H1 (cell line): Measurements from ENCODE around the gene TMEM45A. TPM values are rescaled to one million over a fixed set of nuclear protein-coding genes. Genes with fewer than 3 reads are reported as not detected.

Experiments used
- CTCF ChIA-PET: fragments of 300-600 bp; sonication (Branson Sonifier 250); formaldehyde crosslinking; loops from one replicate; lab custom pipeline; 2021; ENCODE audit not compliant: partially characterized antibody; lab: Charles Lee
- POLR2A ChIA-PET: fragments of 300-600 bp; sonication (Branson Sonifier 250); formaldehyde crosslinking; loops from one replicate; lab custom pipeline; 2021; ENCODE audit warnings: inconsistent platforms; ENCODE audit not compliant: partially characterized antibody; lab: Charles Lee
- DNase-seq, 2 experiments: peaks; one replicate each; pipeline versions ENCODE4 v3.0.0 to v3.0.0-alpha.2; 2010 to 2022; ENCODE audit warnings: low spot score in 2 of 2, low read depth in 1 of 2, mixed read lengths in 1 of 2
- FAIRE-seq: peaks from 2 replicates; lab custom pipeline; 2011; peaks lifted over from hg19 to GRCh38; lab: Jason Lieb, UNC
- H2AFZ ChIP-seq: 2 replicates; pipeline ENCODE4 v1.8.1; 2012; ENCODE audit warnings: low read length, inconsistent platforms
- H2AK5ac ChIP-seq: 2 replicates; pipeline ENCODE4 v1.6.1; 2013; ENCODE audit warnings: low read depth, low read length
- H2BK120ac ChIP-seq: replicated peaks from 2 replicates; pipeline ENCODE3; 2013; ENCODE audit warnings: low read depth, low read length, inconsistent platforms
- H2BK12ac ChIP-seq: 2 replicates; pipeline ENCODE4 v1.6.1; 2013; ENCODE audit warnings: low read depth, low read length
- H2BK15ac ChIP-seq: 2 replicates; pipeline ENCODE4 v1.6.1; 2013; ENCODE audit warnings: low read length
- H2BK20ac ChIP-seq: 2 replicates; pipeline ENCODE4 v1.6.1; 2013; ENCODE audit warnings: low read length
- H2BK5ac ChIP-seq: 2 replicates; pipeline ENCODE4 v1.6.1; 2013; ENCODE audit warnings: low read depth, low read length
- H3K14ac ChIP-seq: 2 replicates; pipeline ENCODE4 v1.6.1; 2013; ENCODE audit warnings: inconsistent platforms; ENCODE audit not compliant: insufficient read length
- H3K18ac ChIP-seq: 2 replicates; pipeline ENCODE4 v1.6.1; 2013; ENCODE audit warnings: low read length; ENCODE audit errors: extremely low read depth
- H3K23ac ChIP-seq: 2 replicates; pipeline ENCODE4 v1.6.1; 2013; ENCODE audit warnings: inconsistent platforms; ENCODE audit not compliant: insufficient read length
- H3K23me2 ChIP-seq: 2 replicates; pipeline ENCODE4 v1.6.1; 2013; ENCODE audit warnings: low read depth, low read length
- H3K27ac ChIP-seq: 2 replicates; pipeline ENCODE4 v1.6.1; 2011; ENCODE audit warnings: low read depth, low read length, inconsistent platforms
- H3K27me3 ChIP-seq, 4 experiments: replicated peaks in 1 of 4; 1 replicate in 1 of 4; 2 replicates in 3 of 4; pipeline versions ENCODE4 v1.6.1 to v1.8.1; 2011 to 2013; ENCODE audit warnings: low read length in 3 of 4, mild to moderate bottlenecking in 3 of 4, inconsistent platforms in 2 of 4, mixed read lengths in 2 of 4, moderate library complexity in 1 of 4; ENCODE audit not compliant: control insufficient read depth in 3 of 4, insufficient read depth in 3 of 4; ENCODE audit errors: extremely low read depth in 1 of 4
- H3K36me3 ChIP-seq, 4 experiments: 2 replicates each; pipeline versions ENCODE4 v1.6.1 to v1.8.1; 2011 to 2013; ENCODE audit warnings: mild to moderate bottlenecking in 4 of 4, low read length in 3 of 4, moderate library complexity in 2 of 4, control low read depth in 1 of 4, inconsistent platforms in 1 of 4; ENCODE audit not compliant: insufficient read depth in 4 of 4, control insufficient read depth in 2 of 4
- H3K4ac ChIP-seq: replicated peaks from 2 replicates; pipeline ENCODE3; 2013; ENCODE audit warnings: low read length, low read depth, mixed read lengths, inconsistent platforms; ENCODE audit not compliant: insufficient read length
- H3K4me1 ChIP-seq, 4 experiments: replicated peaks in 1 of 4; 1 replicate in 1 of 4; 2 replicates in 3 of 4; pipeline versions ENCODE4 v1.6.1 to v1.8.1; 2011 to 2013; ENCODE audit warnings: low read length in 3 of 4, inconsistent platforms in 2 of 4, mixed read lengths in 1 of 4; ENCODE audit not compliant: insufficient read depth in 4 of 4, control insufficient read depth in 3 of 4
- H3K4me2 ChIP-seq, 2 experiments: 2 replicates each; pipeline versions ENCODE4 v1.6.1 to v1.8.1; 2011 to 2013; ENCODE audit warnings: low read depth in 2 of 2, low read length in 2 of 2, control low read depth in 1 of 2, inconsistent platforms in 1 of 2, mild to moderate bottlenecking in 1 of 2; ENCODE audit not compliant: insufficient read depth in 1 of 2
- H3K4me3 ChIP-seq, 4 experiments: fragments of 200-600, 300-600 bp in 1 of 4; sonication (generic), shearing (Covaris generic), sonication (Bioruptor Twin) in 1 of 4; 2 replicates each; pipeline versions ENCODE4 v1.5.1 to v1.8.1; 2011 to 2016; ENCODE audit warnings: low read length in 4 of 4, low read depth in 3 of 4, control low read depth in 2 of 4, inconsistent platforms in 2 of 4, mild to moderate bottlenecking in 2 of 4, mixed read lengths in 1 of 4, moderate library complexity in 1 of 4; ENCODE audit not compliant: insufficient read depth in 2 of 4; ENCODE audit errors: extremely low read depth in 1 of 4
- H3K56ac ChIP-seq: replicated peaks from 2 replicates; pipeline ENCODE3; 2013; ENCODE audit warnings: low read depth, mild to moderate bottlenecking, mixed read lengths, low read length, inconsistent platforms; ENCODE audit not compliant: insufficient read length
- H3K79me1 ChIP-seq: 2 replicates; pipeline ENCODE4 v1.6.1; 2013; ENCODE audit warnings: low read depth, low read length, control low read depth
- H3K79me2 ChIP-seq, 2 experiments: 2 replicates each; pipeline versions ENCODE4 v1.6.1 to v1.8.1; 2012 to 2013; ENCODE audit warnings: low read length in 2 of 2, mild to moderate bottlenecking in 2 of 2, inconsistent platforms in 1 of 2; ENCODE audit not compliant: insufficient read depth in 2 of 2, control insufficient read depth in 1 of 2
- H3K9ac ChIP-seq, 4 experiments: replicated peaks in 1 of 4; 1 replicate in 1 of 4; 2 replicates in 3 of 4; pipeline versions ENCODE4 v1.6.1 to v1.8.1; 2011 to 2013; ENCODE audit warnings: low read depth in 3 of 4, low read length in 3 of 4, control low read depth in 2 of 4, mild to moderate bottlenecking in 2 of 4, moderate library complexity in 2 of 4, inconsistent platforms in 1 of 4; ENCODE audit errors: extremely low read depth in 1 of 4
- H3K9me3 ChIP-seq, 2 experiments: 2 replicates each; pipeline versions ENCODE4 v1.6.1 to v1.8.1; 2012 to 2013; ENCODE audit warnings: mild to moderate bottlenecking in 2 of 2, moderate library complexity in 2 of 2, control low read depth in 1 of 2, inconsistent platforms in 1 of 2, low read depth in 1 of 2, low read length in 1 of 2, mixed read lengths in 1 of 2; ENCODE audit not compliant: insufficient read depth in 2 of 2
- H4K20me1 ChIP-seq, 2 experiments: replicated peaks in 1 of 2; 2 replicates each; pipeline versions ENCODE3 to v1.8.1; 2011 to 2013; ENCODE audit warnings: inconsistent platforms in 2 of 2, low read length in 2 of 2, mild to moderate bottlenecking in 1 of 2; ENCODE audit not compliant: insufficient read depth in 2 of 2, control insufficient read depth in 1 of 2
- H4K5ac ChIP-seq: 2 replicates; pipeline ENCODE4 v1.6.1; 2013; ENCODE audit warnings: low read length, low read depth, mixed read lengths, inconsistent platforms; ENCODE audit not compliant: insufficient read length
- H4K8ac ChIP-seq: 2 replicates; pipeline ENCODE4 v1.8.0; 2013; ENCODE audit warnings: mild to moderate bottlenecking, moderate library complexity, low read length, inconsistent platforms; ENCODE audit not compliant: insufficient read depth; ENCODE audit errors: extremely low read depth
- H4K91ac ChIP-seq: replicated peaks from 2 replicates; pipeline ENCODE3; 2013; ENCODE audit warnings: low read length, mixed read lengths, inconsistent platforms; ENCODE audit not compliant: insufficient read length
- BACH1 ChIP-seq: IDR thresholded peaks from 2 replicates; pipeline ENCODE4 v1.6.1; 2012; ENCODE audit warnings: low read length, improper control_type of control experiment
- BCL11A ChIP-seq, 2 experiments: IDR thresholded peaks; one replicate each; pipeline ENCODE4 v1.6.1; 2011; ENCODE audit warnings: low read depth in 2 of 2, low read length in 2 of 2, mild to moderate bottlenecking in 2 of 2
- CTBP2 ChIP-seq: IDR thresholded peaks from 2 replicates; pipeline ENCODE4 v1.7.0; 2011; ENCODE audit warnings: borderline replicate concordance, mild to moderate bottlenecking, moderate library complexity, mixed read lengths, low read length; ENCODE audit not compliant: insufficient read depth, insufficient read length
- EP300 ChIP-seq, 2 experiments: IDR thresholded peaks; 1 replicate in 1 of 2; 2 replicates in 1 of 2; pipeline ENCODE4 v1.6.1; 2011 to 2012; ENCODE audit warnings: low read depth in 2 of 2, low read length in 2 of 2, mild to moderate bottlenecking in 2 of 2, borderline replicate concordance in 1 of 2, inconsistent platforms in 1 of 2, moderate library complexity in 1 of 2
- EZH2 ChIP-seq: fragments of 200-600 bp; sonication (generic); IDR thresholded peaks from 2 replicates; pipeline ENCODE4 v1.7.1; 2012; ENCODE audit warnings: low read depth, mild to moderate bottlenecking, moderate library complexity, low read length, inconsistent platforms; ENCODE audit not compliant: severe bottlenecking
- GTF2F1 ChIP-seq: IDR thresholded peaks from 2 replicates; pipeline ENCODE4 v1.6.1; 2012; ENCODE audit warnings: low read depth, low read length, improper control_type of control experiment, borderline replicate concordance
- KDM1A ChIP-seq: fragments of 200-600, 300-600 bp; sonication (generic); IDR thresholded peaks from 2 replicates; pipeline ENCODE4 v1.7.1; 2016; ENCODE audit warnings: mild to moderate bottlenecking, low read length, borderline replicate concordance
- KDM5A ChIP-seq: fragments of 200-600 bp; IDR thresholded peaks from 2 replicates; pipeline ENCODE4 v1.7.1; 2012; ENCODE audit warnings: mild to moderate bottlenecking, low read length, inconsistent platforms, mixed read lengths
- RAD21 ChIP-seq, 2 experiments: IDR thresholded peaks in 1 of 2; conservative IDR thresholded peaks in 1 of 2; 2 replicates each; pipeline ENCODE4 v1.6.1; 2011; ENCODE audit warnings: low read depth in 2 of 2, low read length in 2 of 2, improper control_type of control experiment in 1 of 2, inconsistent platforms in 1 of 2, mild to moderate bottlenecking in 1 of 2, moderate library complexity in 1 of 2
- RNF2 ChIP-seq: fragments of 200-900, 300-1000 bp; sonication (generic); IDR thresholded peaks from 2 replicates; pipeline ENCODE4 v1.7.1; 2016; ENCODE audit warnings: borderline replicate concordance, low read depth, mild to moderate bottlenecking, antibody characterized with exemption, low read length; ENCODE audit not compliant: poor library complexity, severe bottlenecking; ENCODE audit errors: missing control alignments
- SP1 ChIP-seq: IDR thresholded peaks from 2 replicates; pipeline ENCODE4 v1.6.1; 2011; ENCODE audit warnings: low read depth, low read length
- SRF ChIP-seq: IDR thresholded peaks from 2 replicates; pipeline ENCODE4 v1.6.1; 2011; ENCODE audit warnings: mild to moderate bottlenecking, low read depth, low read length, moderate library complexity
- WGBS, 2 experiments: shearing (Covaris generic) in 1 of 2; methylation state at CpG; one replicate each; pipeline versions ENCODE4 v1.1.6 to v1.1.7; 2013 to 2015; ENCODE audit warnings: low lambda C conversion rate in 2 of 2, mixed read lengths in 2 of 2, inconsistent platforms in 1 of 2, low coverage in 1 of 2, missing lambda C conversion rate in 1 of 2; ENCODE audit not compliant: insufficient replicate concordance in 2 of 2, insufficient coverage in 1 of 2, insufficient read length in 1 of 2; ENCODE audit errors: extremely low coverage in 1 of 2, missing lambda C conversion rate in 1 of 2; 5-methylcytosine and 5-hydroxymethylcytosine counted together
- polyA plus RNA-seq, 7 experiments: library from polyadenylated mRNA; depleted of rRNA in 3 of 7; stranded (reverse) in 5 of 7; unstranded in 2 of 7; fragments of >200 nt in 5 of 7; fragments of 200-250 nt in 2 of 7; gene quantifications; 1 replicate in 5 of 7; 2 replicates in 1 of 7; 4 replicates in 1 of 7; pipeline versions ENCODE4 v1.2.1 to v1.2.3, GENCODE V29; 2011 to 2013; ENCODE audit warnings: missing spikeins in 2 of 7, mixed read lengths in 2 of 7
- total RNA-seq: library from RNA; stranded (reverse); fragmentation: NEBNext Ultra II Directional; extraction: Animal tissue kit (Norgen Biotek cat#: 25700); gene quantifications from 2 replicates; pipeline ENCODE4 v1.2.1, GENCODE V29; 2021
- TF ChIP-seq, protein P1 (sequence below): IDR thresholded peaks from 2 replicates; pipeline ENCODE4 v1.6.1; 2012; ENCODE audit warnings: inconsistent platforms

TMEM45A gene
- total and polyA plus RNA-seq, 2 of the 8 experiments (the other 6 are each of a cell fraction or from before 2014, with no cell fraction given) = 12.9 to 14.2 TPM

DNA sequence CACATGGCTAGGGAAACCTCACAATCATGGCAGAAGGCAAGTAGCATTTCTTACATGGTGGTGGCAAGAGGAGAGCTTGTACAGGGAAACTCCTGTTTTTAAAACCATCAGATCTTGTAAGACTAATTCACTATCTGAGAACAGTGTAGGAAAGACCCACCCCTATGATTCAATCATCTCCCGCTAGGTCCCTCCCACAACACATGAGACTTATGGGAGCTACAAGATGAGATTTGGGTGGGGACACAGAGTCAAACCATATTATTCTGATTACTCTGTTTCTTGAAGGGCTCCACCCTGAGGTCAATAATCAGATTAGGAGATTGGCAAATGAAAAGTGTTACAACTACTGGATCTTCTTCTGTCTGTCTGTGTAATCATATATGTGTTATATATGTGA lies 21.5 kb upstream of the TMEM45A start:
- TF ChIP-seq EP300 (IDR thresholded peaks at IDR 0.05; ENCODE audit: borderline replicate concordance in 1 of 2, low read depth in 2 of 2, low read length in 2 of 2) (no peak), RNF2 (no peak), CTBP2 (no peak), BCL11A (IDR thresholded peaks at IDR 0.05; ENCODE audit: low read depth in 2 of 2, low read length in 2 of 2) (no peak), SP1 (no peak), KDM1A (no peak), GTF2F1 (no peak), EZH2 (no peak), BACH1 (no peak), SRF (no peak), RAD21 (IDR thresholded peaks at IDR 0.05 in 1 of 2, conservative IDR thresholded peaks at IDR 0.05 in 1 of 2; ENCODE audit: low read depth in 2 of 2, low read length in 2 of 2) (no peak), KDM5A (no peak)
- TF ChIP-seq, protein P1, sequence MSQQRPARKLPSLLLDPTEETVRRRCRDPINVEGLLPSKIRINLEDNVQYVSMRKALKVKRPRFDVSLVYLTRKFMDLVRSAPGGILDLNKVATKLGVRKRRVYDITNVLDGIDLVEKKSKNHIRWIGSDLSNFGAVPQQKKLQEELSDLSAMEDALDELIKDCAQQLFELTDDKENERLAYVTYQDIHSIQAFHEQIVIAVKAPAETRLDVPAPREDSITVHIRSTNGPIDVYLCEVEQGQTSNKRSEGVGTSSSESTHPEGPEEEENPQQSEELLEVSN = no peak

More for the DNA sequence above, 21.5 kb upstream of the TMEM45A start:
- Histone ChIP-seq H4K20me1 (no peaks in the 10 kb centered on the region), H3K4me3 (no peak overlapping the region), H2BK20ac (no peak overlapping the region), H2BK5ac (no peak overlapping the region), H3K27me3 (no peaks in the 10 kb centered on the region), H3K4me1 (no peaks in the 10 kb centered on the region), H3K9me3 (peaks cover 20 to 25% of the 10 kb centered on the region in 2 experiments), H2AFZ (no peak overlapping the region), H2BK15ac (no peak overlapping the region), H3K36me3 (peaks cover 0 to 3% (median 0%) of the 10 kb centered on the region in 4 experiments; a peak in 1 of 8 replicates), H2BK12ac (no peak overlapping the region), H3K23ac (no peak overlapping the region), H4K8ac (no peak overlapping the region), H3K14ac (no peak overlapping the region), H3K9ac (no peak overlapping the region), H3K4me2 (no peak overlapping the region), H3K79me1 (no peaks in the 10 kb centered on the region), H3K56ac (no peak overlapping the region), H3K4ac (no peak overlapping the region), H3K27ac (no peak overlapping the region), H4K91ac (no peak overlapping the region), H3K79me2 (no peaks in the 10 kb centered on the region), H2BK120ac (no peak overlapping the region), H2AK5ac (no peak overlapping the region), H3K18ac (no peak overlapping the region), H3K23me2 (no peaks in the 10 kb centered on the region), H4K5ac (no peak overlapping the region)
- 94% methylated on average over 1 of the region's 1 CpG; no CpG with 5 or more reads in 1 of the 2 experiments for WGBS, 2 experiments
- FAIRE-seq (no peak), DNase-seq (no peak)
- CTCF ChIA-PET = no interaction called here
- POLR2A ChIA-PET = no interaction called here
